SK-N-SH treated with all-trans-retinoic acid at 6 μM for 48 hours (cell line): ENCODE results near the gene SEL1L.

Experiments used
- ATAC-seq: fragments of 200-7000 bp; cut with Tn5 transposase; 3 replicates; pipeline ENCODE4 v1.9.1; 2020; ENCODE audit warnings: mild to moderate bottlenecking, moderate library complexity
- ARNTL ChIP-seq: fragments of 450-650 bp; formaldehyde crosslinking; IDR thresholded peaks from 2 replicates; pipeline ENCODE4 v1.5.0; 2020; ENCODE audit warnings: low read depth, mild to moderate bottlenecking, moderate library complexity, borderline replicate concordance
- CSDC2 ChIP-seq: fragments of 250-450 bp; sonication (Bioruptor Pico); IDR thresholded peaks from 2 replicates; pipeline ENCODE4 v1.5.0; 2020; ENCODE audit warnings: mild to moderate bottlenecking, moderate library complexity
- ESRRG ChIP-seq: fragments of 250-450 bp; sonication (Bioruptor Pico); IDR thresholded peaks from 2 replicates; pipeline ENCODE4 v1.6.1; 2021; ENCODE audit warnings: mild to moderate bottlenecking
- GLIS3 ChIP-seq: fragments of 250-450 bp; sonication (Bioruptor Pico); IDR thresholded peaks from 2 replicates; pipeline ENCODE4 v1.5.0; 2020; ENCODE audit warnings: mild to moderate bottlenecking, moderate library complexity
- OSR1 ChIP-seq: fragments of 250-450 bp; sonication (Bioruptor Pico); IDR thresholded peaks from 2 replicates; pipeline ENCODE4 v1.8.0; 2022; ENCODE audit warnings: moderate library complexity, mild to moderate bottlenecking, inconsistent platforms
- PPARA ChIP-seq: fragments of 250-450 bp; sonication (Bioruptor Pico); IDR thresholded peaks from 2 replicates; pipeline ENCODE4 v1.5.0; 2020; ENCODE audit warnings: mild to moderate bottlenecking, borderline replicate concordance
- RARB ChIP-seq: fragments of 250-450 bp; sonication (Bioruptor Pico); IDR thresholded peaks from 2 replicates; pipeline ENCODE4 v1.8.0; 2021; ENCODE audit warnings: mild to moderate bottlenecking, moderate library complexity
- SNAI2 ChIP-seq: fragments of 250-450 bp; sonication (Bioruptor Pico); IDR thresholded peaks from 2 replicates; pipeline ENCODE4 v1.5.0; 2020; ENCODE audit warnings: mild to moderate bottlenecking, moderate library complexity
- TCF4 ChIP-seq: fragments of 250-450 bp; sonication (Bioruptor Pico); IDR thresholded peaks from 2 replicates; pipeline ENCODE4 v1.8.0; 2021; ENCODE audit warnings: mild to moderate bottlenecking, moderate library complexity, borderline replicate concordance
- ZC3H10 ChIP-seq: fragments of 250-450 bp; sonication (Bioruptor Pico); IDR thresholded peaks from 2 replicates; pipeline ENCODE4 v1.5.1; 2021; ENCODE audit warnings: mild to moderate bottlenecking, moderate library complexity
- ZFP30 ChIP-seq: fragments of 450-650 bp; formaldehyde crosslinking; IDR thresholded peaks from 2 replicates; pipeline ENCODE4 v1.5.0; 2022; ENCODE audit warnings: mild to moderate bottlenecking, moderate library complexity
- ZNF565 ChIP-seq: fragments of 450-650 bp; formaldehyde crosslinking; conservative IDR thresholded peaks from 2 replicates; pipeline ENCODE4 v1.5.0; 2020; ENCODE audit warnings: low read depth, mild to moderate bottlenecking, moderate library complexity
- ZNF70 ChIP-seq: fragments of 450-650 bp; formaldehyde crosslinking; IDR thresholded peaks from 2 replicates; pipeline ENCODE4 v1.5.0; 2020; ENCODE audit warnings: mild to moderate bottlenecking, moderate library complexity
- ZNF8 ChIP-seq: fragments of 450-650 bp; formaldehyde crosslinking; IDR thresholded peaks from 2 replicates; pipeline ENCODE4 v1.5.0; 2020; ENCODE audit warnings: mild to moderate bottlenecking, moderate library complexity
- TF ChIP-seq, protein P1 (sequence below): fragments of 250-450 bp; sonication (Bioruptor Pico); IDR thresholded peaks from 2 replicates; pipeline ENCODE4 v1.8.0; 2021; ENCODE audit warnings: low read depth, mild to moderate bottlenecking, moderate library complexity, borderline replicate concordance
- TF ChIP-seq, protein P2 (sequence below): fragments of 250-450 bp; sonication (Bioruptor Pico); IDR thresholded peaks from 2 replicates; pipeline ENCODE4 v1.8.0; 2020; ENCODE audit warnings: mild to moderate bottlenecking, moderate library complexity, borderline replicate concordance
- TF ChIP-seq, protein P3 (sequence below): fragments of 250-450 bp; sonication (Bioruptor Pico); IDR thresholded peaks from 2 replicates; pipeline ENCODE4 v1.5.0; 2020; ENCODE audit warnings: mild to moderate bottlenecking, moderate library complexity
- TF ChIP-seq, protein P4 (sequence below): fragments of 250-450 bp; sonication (Bioruptor Pico); IDR thresholded peaks from 2 replicates; pipeline ENCODE4 v1.5.1; 2021; ENCODE audit warnings: mild to moderate bottlenecking, moderate library complexity

Gene SEL1L

DNA sequence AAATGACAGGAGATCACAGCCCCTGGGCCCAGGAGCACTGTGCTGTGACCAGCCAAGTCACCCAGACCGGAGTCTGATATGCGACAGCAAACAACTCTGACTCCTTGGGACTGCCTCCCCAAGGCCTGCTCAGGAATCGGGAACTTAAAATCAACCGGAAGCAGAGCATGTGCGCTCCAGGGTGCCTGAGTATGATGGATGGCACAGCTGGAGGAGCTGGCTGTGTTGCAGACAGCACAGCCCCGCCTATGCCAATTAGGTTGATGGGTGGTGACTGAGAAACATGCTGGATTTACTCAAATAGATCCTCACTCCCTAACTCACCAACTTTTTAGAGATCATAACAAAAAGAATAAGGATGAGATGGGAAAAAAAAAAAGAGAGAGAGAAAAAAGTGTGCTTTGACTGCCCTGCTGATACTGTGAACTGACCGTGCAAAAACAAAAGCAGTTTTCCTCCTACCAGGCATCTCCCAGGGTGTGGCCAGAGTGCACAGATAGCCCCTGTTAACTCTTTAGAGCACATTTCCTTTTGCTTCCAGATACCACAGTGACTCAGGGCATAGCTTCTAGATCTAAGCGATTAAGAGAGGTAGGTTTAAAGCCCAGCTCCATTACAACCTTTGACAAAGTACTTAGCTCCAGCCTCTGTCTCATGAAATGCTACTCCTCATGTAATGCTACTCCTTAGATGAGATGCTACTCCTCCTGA lies 106.2 kb downstream of the SEL1L start:
- TF ChIP-seq, protein P1, sequence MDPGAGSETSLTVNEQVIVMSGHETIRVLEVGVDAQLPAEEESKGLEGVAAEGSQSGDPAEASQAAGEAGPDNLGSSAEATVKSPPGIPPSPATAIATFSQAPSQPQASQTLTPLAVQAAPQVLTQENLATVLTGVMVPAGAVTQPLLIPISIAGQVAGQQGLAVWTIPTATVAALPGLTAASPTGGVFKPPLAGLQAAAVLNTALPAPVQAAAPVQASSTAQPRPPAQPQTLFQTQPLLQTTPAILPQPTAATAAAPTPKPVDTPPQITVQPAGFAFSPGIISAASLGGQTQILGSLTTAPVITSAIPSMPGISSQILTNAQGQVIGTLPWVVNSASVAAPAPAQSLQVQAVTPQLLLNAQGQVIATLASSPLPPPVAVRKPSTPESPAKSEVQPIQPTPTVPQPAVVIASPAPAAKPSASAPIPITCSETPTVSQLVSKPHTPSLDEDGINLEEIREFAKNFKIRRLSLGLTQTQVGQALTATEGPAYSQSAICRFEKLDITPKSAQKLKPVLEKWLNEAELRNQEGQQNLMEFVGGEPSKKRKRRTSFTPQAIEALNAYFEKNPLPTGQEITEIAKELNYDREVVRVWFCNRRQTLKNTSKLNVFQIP (CRISPR knock-in tag), result no peak
- no peak for TF ChIP-seq RARB (CRISPR knock-in tag)
- TF ChIP-seq ESRRG (CRISPR knock-in tag), result no peak
- TF ChIP-seq, protein P2, sequence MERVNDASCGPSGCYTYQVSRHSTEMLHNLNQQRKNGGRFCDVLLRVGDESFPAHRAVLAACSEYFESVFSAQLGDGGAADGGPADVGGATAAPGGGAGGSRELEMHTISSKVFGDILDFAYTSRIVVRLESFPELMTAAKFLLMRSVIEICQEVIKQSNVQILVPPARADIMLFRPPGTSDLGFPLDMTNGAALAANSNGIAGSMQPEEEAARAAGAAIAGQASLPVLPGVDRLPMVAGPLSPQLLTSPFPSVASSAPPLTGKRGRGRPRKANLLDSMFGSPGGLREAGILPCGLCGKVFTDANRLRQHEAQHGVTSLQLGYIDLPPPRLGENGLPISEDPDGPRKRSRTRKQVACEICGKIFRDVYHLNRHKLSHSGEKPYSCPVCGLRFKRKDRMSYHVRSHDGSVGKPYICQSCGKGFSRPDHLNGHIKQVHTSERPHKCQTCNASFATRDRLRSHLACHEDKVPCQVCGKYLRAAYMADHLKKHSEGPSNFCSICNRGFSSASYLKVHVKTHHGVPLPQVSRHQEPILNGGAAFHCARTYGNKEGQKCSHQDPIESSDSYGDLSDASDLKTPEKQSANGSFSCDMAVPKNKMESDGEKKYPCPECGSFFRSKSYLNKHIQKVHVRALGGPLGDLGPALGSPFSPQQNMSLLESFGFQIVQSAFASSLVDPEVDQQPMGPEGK (CRISPR knock-in tag), result no peak
- no peak for TF ChIP-seq ZNF70 (CRISPR knock-in tag)
- TF ChIP-seq, protein P3, sequence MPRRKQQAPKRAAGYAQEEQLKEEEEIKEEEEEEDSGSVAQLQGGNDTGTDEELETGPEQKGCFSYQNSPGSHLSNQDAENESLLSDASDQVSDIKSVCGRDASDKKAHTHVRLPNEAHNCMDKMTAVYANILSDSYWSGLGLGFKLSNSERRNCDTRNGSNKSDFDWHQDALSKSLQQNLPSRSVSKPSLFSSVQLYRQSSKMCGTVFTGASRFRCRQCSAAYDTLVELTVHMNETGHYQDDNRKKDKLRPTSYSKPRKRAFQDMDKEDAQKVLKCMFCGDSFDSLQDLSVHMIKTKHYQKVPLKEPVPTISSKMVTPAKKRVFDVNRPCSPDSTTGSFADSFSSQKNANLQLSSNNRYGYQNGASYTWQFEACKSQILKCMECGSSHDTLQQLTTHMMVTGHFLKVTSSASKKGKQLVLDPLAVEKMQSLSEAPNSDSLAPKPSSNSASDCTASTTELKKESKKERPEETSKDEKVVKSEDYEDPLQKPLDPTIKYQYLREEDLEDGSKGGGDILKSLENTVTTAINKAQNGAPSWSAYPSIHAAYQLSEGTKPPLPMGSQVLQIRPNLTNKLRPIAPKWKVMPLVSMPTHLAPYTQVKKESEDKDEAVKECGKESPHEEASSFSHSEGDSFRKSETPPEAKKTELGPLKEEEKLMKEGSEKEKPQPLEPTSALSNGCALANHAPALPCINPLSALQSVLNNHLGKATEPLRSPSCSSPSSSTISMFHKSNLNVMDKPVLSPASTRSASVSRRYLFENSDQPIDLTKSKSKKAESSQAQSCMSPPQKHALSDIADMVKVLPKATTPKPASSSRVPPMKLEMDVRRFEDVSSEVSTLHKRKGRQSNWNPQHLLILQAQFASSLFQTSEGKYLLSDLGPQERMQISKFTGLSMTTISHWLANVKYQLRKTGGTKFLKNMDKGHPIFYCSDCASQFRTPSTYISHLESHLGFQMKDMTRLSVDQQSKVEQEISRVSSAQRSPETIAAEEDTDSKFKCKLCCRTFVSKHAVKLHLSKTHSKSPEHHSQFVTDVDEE (CRISPR knock-in tag), result no peak
- no peak for TF ChIP-seq ZNF8
- no peak for TF ChIP-seq CSDC2 (CRISPR knock-in tag)
- no peak for TF ChIP-seq GLIS3
- no peak for TF ChIP-seq ZFP30 (CRISPR knock-in tag)
- TF ChIP-seq ZC3H10 (CRISPR knock-in tag), result no peak
- no peak for TF ChIP-seq SNAI2
- no peak for TF ChIP-seq PPARA
- TF ChIP-seq, protein P4, sequence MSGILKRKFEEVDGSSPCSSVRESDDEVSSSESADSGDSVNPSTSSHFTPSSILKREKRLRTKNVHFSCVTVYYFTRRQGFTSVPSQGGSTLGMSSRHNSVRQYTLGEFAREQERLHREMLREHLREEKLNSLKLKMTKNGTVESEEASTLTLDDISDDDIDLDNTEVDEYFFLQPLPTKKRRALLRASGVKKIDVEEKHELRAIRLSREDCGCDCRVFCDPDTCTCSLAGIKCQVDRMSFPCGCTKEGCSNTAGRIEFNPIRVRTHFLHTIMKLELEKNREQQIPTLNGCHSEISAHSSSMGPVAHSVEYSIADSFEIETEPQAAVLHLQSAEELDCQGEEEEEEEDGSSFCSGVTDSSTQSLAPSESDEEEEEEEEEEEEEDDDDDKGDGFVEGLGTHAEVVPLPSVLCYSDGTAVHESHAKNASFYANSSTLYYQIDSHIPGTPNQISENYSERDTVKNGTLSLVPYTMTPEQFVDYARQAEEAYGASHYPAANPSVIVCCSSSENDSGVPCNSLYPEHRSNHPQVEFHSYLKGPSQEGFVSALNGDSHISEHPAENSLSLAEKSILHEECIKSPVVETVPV (CRISPR knock-in tag), result no peak
- no peak for ATAC-seq

DNA sequence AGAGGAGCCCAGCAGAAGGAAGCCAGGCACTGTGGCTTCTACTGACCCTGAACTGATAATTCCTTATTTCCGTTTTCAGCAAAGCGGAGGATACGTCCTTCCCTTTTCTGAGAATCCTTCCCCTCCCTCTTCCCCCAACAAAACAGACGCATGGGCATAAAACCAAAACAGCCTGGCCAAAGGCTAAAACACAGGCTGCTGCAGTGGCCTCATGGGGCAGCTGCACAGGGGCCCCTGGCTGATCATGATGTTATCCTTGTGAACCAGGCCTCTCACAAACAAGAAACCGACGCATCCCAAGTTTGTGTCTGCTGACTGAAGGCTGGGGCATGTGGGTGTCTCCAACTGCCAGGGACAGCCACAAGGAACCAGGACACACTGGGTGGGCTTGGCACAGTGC lies 110.1 kb downstream of the SEL1L start:
- no peak for ATAC-seq
- no peak for TF ChIP-seq ZNF8
- TF ChIP-seq TCF4 (CRISPR knock-in tag), result no peak
- TF ChIP-seq ZNF565 (CRISPR knock-in tag), result no peak
- TF ChIP-seq ARNTL (CRISPR knock-in tag), result no peak
- TF ChIP-seq OSR1 (CRISPR knock-in tag), result no peak
- no peak for TF ChIP-seq PPARA
- TF ChIP-seq, protein P3 (CRISPR knock-in tag), result no peak
- TF ChIP-seq, protein P2 (CRISPR knock-in tag), result no peak
